HG03095 (cell line): Measurements from ENCODE around the gene FADS1.

ENCODE experiments used
- ATAC-seq: cut with Tn5 transposase; IDR thresholded peaks from one replicate; pipeline ENCODE4 v1.9.1; 2021; ENCODE audit warnings: moderate library complexity; ENCODE audit not compliant: unreplicated experiment

The FADS1 gene

DNA sequence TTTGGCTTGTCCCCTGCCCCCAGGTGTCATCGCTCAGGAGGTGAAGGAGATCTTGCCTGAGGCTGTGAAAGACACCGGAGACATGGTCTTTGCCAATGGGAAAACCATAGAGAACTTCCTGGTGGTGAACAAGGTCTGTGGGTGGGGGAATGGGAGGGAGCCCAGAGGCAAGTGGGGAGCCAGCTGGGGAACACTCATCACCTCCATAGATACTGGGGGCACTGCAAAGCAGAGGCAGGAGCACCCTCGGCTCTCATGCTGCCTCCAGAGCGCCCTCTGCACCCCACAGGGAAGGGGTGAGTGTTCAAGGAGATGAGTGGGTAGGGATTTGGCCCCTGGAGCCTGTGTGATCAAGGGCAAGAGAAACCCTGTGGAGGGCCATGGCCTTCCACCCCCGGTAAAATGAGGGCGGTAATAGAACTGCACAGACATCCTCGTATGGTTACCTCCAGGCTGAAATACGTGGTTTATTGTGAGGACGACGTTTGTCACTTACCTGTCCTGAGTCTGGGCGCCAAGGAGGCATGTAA, 38.4 kb downstream of the FADS1 start:
- no peak for ATAC-seq

DNA sequence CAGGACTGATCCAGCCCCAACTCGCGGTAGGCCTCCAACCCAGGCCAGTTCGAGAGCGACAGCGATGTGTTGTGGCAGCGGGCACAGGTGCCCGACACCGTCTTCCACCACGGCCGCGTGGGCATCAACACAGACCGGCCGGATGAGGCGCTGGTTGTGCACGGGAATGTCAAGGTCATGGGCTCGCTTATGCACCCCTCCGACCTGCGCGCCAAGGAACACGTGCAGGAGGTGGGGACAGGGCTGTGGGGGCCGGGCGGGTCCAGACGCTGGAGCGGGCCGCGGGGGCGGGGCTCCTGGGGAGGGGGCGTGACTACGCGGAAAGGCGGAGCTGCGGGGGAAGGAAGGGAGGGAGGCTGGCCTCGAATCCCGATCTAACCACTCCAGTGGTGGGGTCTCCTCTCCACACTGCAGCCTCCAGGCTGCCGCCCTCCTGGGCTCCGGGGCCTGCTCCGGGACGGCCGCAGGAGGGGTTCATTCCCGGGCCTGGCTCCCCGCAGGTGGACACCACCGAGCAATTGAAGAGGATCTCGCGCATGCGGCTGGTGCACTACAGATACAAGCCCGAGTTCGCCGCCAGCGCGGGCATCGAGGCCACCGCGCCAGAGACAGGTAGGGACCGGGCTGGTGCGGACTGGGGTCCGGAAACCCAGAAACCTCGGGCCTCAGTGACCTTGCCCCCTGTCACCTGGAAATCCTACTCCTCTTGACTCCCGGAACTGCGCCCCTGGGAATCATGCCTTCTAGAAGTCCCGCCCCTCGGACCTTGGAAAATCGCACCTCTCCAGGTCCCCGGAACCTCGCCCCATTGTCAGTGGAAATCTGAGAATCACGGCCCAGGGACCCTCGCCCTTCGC, 39.3 kb downstream of the FADS1 start:
- ATAC-seq = no peak

DNA sequence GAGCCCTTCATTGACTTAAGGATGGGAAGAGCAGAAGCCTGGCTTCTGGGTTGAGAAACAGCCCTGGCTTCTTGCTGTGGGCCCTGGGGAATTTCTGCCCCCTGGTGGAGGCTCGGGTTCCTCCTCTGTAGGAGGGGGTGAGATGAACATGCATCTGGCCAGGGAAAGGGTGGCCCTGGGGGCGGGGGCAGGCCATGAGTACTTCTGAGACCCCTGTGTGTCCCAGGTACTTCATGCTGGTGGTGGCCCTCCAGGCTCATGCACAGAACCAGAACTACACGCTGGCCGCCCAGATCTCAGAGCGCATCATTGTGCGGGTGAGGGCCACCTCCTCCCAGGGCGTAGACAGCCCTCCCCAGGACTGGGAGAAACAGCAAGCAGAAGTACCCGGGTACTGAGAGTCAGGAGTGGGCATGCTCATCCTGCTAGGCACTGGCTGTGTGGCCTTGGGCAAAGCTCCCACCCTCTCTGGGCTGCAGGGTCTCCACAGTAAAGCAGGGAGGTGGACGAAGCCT, 40.2 kb downstream of the FADS1 start:
- ATAC-seq = no peak

DNA sequence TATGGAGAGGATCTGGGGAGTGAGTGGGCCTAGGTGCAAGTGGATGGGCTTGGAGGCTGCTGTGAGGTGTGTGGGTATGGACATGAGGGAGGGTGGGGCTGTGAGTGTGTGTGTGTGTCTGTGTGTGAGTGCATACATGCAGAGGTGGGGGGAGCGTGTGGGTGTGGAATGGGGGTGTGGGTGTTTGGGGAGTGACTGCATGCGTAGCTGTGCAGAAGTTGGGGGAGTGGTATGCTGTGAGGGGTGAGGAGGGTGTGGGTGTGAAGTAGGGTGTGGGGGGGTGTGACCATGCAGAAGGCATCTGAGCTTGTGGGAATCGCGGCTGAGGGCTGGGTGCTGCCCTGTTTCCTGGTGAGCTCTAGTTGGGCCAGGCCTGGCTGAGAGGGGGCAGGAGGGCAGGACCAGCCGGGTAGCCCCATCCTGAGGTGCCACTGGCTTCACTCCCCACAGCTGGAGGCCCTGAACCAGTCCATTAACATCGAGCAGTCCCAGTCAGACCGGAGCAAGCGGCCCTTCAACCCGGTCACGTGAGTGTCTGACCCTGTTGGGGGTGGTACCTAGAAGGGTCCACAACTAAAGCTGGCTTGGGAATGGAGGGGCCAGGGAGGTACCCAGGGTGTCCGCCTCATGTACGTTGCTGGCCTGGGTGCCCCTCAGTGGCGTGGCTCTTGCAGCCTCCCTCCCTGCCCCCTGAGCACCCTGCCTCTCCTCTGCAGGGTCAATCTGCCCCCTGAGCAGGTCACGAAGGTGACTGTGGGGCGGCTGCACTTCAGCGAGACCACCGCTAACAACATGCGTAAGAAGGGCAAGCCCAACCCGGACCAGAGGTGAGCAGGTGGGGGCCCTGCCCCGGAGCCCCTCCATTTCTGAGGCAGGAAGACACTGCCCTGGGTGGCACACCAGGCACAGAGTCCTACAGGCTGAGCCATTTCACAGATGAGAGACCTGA, 40.9 kb downstream of the FADS1 start:
- ATAC-seq = no peak

DNA sequence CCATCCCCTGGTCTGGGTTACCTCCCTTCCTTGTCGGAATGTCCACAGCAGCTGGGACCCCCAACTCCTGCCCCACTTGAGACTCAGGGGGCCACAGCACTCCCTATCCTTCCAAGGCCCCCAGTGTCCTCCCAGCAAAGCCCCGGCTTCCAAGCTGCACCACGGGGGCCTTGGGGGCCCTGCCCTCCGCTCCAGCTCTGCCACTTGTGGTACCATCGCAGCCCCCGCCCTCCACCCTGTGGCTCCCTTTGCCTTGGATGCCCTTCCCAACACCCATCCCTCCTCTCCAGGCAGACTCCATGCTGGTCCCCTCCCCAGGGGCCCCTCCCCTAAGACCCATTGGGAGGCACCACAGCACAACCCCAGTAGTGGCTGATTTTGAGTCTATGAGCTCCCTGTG, 41.7 kb downstream of the FADS1 start:
- no peak for ATAC-seq

DNA sequence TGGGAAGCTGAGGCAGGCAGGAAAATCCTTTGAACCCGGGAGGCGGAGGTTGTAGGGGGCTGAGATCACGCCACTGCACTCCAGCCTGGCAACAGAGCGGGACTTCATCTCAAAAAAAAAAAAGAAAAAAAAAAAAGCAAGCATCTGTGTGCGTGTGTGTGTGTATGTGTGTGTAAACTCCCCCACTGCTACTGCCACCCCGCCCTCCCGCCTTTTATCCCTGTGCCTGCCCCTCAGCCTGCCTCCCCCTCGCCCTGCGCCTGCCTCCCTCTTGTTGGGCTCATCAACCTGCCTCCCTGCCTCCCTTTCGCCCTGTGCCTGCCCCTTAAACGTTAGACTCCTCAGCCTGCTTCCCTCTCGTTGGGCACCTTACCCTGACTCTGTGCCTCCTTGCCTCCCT, 42.4 kb downstream of the FADS1 start:
- no peak for ATAC-seq

DNA sequence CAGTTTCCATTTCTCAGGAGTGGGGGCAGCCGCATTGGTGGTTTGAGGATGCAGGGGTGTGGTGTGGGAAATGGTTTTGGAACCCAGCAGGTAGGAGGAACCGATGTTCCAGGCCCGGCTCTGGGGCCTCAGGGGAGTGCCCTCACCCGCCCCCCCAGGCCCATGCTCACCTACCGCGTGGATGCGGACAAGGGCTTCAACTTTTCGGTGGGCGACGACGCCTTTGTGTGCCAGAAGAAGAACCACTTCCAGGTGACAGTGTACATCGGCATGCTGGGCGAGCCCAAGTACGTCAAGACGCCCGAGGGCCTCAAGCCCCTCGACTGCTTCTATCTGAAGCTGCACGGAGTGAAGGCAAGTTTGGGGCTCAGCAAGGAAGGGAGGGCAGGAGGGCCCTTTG, 43.0 kb downstream of the FADS1 start:
- no peak for ATAC-seq

DNA sequence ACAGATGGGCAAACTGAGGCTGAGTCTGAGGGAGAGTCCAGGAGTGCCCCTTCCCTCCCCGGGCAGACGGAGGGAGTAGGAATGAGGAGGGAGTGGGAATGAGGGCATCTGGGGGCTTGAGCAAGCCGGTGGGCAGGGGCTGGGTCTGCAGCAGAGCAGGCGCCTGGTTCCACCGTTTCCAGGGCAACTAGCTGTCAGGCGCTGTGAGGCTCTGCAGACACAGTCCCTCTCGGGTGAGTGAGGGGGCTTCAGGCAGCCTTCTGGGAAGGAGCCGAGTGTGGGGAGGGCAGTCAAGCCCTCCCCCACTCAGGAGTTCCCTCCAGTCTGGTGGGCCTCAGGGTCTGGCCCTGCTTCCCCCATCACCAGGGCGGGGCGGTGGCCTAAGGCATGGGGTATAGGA, 43.4 kb downstream of the FADS1 start:
- ATAC-seq = no peak

DNA sequence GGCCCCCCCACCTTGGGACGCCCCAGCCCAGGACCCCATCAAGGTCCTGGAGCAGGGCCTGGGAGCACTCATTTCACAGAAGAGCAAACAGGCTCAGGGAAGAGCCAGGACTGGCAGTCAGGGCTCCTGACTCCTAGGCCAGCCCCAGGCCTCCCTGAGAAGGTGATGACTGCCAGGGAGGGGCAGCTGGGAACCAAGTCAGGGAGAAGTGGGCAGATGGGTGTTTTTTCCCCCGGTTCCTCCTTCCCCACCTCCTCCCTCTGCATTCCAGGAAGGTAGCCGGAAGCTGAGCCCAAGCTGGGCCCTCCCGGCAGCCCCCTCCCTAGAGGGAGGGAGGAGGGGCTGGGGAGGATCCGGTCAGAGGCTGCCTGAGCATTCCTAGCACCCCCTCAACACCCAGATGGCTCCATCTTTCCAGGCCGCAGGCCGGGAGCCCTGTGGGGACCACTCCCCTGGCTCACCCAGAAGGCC, 44.8 kb downstream of the FADS1 start:
- no peak for ATAC-seq

DNA sequence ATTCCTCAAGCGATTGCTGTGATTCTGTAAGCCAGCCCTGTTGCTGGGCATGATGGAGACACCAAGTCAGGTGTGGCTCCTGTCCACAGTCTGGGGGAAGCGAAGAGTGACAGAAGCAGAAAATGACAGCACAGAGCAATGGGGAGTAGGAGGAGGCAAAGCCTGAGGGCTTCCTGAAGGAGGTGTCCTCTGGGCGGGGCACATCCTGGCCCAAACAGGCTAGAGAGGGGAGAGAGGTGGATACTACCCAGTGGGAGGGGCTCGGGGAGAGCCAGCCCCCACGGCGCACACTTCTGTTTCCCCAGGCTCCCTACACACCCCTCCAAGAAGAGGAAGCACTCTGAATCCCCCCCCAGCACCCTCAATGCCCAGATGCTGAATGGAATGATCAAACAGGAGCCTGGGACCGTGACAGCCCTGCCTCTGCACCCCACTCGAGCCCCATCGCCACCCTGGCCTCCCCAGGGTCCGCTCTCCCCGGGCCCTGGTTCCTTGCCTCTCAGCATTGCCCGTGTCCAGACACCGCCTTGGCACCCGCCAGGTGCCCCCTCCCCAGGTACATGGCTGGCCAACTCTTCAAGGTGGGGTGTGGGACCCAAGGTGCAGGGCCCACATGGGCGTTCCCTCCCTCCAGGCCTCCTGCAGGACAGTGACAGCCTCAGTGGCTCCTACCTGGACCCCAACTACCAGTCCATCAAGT, 45.5 kb downstream of the FADS1 start:
- no peak for ATAC-seq

DNA sequence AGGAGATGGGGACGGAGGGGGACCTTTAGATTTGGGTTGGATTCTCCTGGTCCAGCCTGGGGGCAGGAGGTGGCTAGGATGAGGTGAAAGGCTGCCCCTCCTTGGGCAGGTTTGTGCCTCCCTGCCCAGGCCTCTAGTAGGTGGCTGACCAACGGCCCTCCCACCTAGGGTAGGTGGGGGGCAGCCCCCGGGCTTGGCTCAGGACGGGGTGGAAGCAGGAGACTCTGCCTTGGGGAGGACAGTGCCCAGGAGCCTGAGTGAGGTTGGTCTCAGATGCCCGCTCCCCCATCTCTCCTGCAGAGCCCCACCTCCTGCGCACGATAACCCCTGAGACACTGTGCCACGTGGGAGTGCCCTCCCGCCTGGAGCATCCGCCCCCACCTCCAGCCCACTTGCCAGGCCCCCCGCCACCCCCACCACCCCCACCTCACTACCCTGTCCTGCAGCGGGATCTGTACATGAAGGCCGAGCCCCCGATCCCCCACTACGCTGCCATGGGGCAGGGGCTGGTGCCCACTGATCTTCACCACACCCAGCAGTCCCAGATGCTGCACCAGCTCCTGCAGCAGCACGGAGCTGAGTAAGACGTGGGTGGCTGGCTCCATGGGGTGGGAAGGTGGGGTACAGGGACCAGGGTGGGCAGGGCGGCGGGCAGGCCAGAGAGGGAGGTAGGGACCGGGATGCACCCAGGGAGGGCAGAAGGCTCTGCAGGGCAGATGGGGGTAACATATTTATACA, 46.7 kb downstream of the FADS1 start:
- no peak for ATAC-seq

DNA sequence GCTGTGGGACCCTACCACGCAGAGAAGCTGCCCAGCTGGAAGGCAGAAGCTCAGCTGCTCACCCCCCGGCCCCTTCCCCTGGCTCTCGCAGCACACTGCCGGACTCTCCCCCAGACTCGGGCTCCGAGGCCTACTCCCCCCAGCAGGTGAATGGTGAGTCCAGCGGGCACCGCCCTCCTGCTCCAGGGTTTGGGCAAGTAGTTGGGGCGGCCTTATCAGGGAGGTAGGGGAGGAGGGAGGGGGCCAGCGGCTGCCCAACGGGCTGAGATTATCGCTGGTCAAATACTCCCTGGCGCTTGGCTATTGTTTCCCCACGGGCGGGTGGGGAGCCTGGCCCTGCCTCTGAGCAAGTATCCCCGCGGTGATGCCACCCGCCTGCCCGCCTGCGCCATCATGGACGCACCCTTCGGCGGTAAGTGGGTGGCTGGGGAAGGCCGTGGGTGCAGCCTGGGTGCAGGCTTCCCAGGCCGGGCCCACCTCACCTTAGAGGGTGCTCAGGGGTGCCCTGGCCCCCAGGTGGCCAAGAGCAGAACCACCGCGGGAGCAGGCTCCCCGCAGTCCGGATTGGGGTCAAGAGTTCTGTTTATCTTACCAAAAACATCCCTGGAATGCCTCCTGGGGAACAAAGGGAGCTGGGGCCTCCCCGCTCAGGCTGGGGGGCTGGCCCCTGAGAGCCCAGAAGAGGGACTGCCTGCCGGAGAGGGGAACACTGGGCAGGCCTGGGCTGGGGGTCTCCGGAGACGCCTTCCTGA, 47.5 kb downstream of the FADS1 start:
- no peak for ATAC-seq

DNA sequence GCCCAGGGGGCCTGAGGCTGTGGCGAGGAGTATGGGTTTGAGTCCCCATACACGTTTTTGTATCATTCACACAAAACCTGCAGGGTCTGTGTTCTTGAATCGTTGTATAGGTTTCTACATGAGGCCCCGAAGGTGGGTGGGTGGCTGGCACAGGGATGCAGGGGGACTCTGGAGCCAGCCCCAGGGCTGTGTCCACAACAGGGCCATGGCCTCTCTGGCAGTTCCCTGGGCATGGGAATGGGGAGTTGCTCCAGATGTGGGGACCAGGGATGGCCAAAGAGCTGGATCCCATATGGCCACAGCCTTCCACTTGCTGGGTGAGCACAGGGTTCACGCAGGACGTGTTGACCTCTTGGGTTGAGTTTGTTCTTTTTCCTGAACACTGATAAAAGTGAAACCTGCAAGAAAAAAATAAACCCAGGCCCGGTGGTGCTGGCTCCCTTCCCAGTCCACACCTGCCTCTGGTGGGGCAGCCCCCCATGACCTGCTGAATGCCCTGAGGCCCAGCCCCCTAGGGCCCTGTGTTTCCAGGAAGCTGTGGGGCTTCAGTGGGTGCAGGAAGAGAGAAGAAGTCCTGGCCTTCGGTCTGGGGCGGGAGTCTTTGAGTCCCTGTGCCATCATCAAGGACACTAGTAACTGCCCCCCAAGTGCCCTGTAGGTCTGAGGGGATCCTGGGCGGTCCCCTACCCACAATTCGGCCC, 48.3 kb downstream of the FADS1 start:
- no peak for ATAC-seq

DNA sequence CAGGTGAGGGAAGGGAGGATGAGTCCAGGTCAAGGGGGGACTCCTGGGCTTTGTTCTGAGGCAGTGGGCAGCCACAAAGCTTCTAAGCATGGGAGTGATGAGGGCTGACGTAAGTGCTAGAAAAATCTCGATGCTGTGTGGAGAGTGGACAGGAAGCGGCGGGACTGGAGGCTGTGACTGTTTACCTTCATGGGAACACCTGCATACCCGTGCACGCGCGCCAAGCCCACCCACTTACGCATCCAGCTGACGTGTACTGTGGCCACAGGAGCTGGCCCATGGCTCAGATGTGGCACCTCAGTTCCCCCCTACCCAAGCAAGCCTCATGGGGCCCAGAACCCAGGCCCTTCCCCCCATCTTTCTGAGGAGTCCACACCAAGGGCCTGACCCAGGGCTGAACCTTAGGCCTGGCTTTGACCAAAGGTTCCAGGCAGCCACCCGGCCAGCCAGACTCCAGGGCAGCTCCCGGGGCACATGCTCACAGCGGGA, 50.4 kb downstream of the FADS1 start:
- no peak for ATAC-seq

DNA sequence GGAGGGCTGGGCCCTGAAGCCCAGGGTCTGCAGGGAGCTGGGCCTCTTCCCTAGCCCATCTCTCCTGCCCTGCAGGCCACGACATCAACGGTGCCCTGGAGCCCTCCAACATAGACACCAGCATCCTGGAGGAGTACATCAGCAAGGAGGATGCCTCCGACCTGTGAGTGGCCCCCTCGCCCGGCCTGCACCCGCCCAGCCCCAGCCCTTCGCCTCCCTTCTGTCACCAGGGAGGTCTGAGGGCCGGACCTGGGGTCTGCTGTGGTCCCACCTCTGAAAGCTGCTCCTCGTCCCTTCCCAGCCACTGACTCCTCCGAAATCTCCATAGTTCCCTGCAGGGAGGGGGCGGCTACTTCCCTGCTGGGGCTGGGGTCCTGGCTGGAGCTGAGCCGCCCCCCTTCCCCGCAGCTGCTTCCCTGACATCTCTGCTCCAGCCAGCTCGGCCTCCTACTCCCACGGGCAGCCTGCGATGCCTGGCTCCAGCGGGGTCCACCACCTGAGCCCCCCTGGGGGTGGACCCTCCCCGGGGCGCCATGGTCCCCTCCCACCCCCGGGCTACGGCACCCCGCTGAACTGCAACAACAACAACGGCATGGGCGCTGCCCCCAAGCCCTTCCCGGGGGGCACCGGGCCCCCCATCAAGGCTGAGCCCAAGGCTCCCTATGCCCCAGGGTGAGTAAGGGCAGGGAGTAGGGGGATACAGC, 51.1 kb downstream of the FADS1 start:
- ATAC-seq = no peak

DNA sequence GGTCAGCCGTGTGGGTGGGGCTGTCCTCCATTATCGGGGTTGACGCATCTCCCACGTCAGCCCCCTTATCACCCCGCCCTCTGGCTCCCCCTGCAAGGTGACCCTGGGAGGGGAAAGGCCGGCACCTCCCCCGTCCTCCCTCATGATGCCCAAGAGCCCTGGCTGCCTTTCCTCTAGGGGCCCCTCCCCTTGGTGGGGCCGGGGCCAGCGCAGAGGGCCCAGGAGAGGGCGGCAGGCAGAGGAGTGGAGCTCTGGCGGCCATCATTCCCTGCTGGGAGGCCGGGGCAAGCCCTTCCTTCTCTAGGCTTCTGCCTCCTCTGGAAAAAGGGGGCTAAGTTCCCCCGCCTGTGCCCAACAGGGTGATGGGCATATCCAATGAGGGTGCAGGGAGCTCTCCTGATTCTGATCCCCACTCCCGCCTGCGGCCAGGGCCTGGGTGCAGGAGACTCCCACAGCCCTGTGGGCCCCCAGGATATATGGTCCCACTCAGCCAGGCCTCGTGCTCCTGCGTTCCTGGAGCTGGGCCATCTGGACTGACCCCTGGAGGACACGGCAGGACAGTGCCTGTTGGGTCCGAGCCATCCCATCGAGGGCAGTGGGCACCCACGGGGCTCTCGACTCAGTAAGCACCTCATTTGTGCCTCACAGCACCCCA, 52.1 kb downstream of the FADS1 start:
- no peak for ATAC-seq

DNA sequence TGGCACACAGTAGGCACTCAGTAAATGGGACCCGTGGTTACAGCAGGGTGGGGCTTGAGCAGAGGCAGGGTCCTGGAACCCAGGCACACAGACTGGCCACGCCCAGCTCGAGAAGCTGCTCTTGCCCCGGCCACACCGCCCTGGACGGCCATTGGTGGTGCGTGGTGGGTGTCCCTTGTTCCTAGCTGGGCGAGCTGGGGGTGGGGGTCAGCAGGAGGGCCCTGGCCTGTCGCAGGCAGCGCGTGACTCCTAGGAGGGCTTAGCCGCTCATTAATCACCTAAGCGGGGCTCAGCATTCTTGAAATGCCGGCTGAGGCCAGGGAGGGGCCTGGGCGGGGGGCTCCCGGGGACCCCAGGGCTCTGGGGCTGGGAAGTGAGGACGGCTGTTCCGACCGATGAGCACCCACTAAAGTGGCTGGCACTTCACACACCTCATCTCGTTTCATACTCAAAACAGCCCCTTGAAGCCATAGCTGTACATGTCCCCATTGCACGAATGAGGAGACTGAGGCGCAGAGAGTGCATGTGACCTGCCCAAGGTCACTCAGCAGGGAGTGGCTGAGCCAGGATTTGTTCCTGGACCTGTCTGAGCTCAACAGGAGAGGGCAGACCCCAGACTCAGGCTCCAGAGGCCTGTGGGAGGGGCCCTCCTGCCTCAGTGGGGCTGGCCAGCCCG, 52.7 kb downstream of the FADS1 start:
- ATAC-seq = no peak
